HG03565 (cell line): ENCODE data around the gene BSPH1.
"Not testable (repeated sequence)": the region's sequence is repeated elsewhere in the genome, so short reads cannot be mapped to it uniquely, and the experiment has no call there.

Experiments
- ATAC-seq: cut with Tn5 transposase; IDR thresholded peaks from one replicate; pipeline ENCODE4 v1.9.1; 2021; ENCODE audit warnings: mild to moderate bottlenecking, moderate library complexity; ENCODE audit not compliant: unreplicated experiment

Gene BSPH1

GRCh38 chr19:47928581-47928980 is 63.4 kb downstream of the BSPH1 start:
- ATAC-seq = not testable (repeated sequence)

GRCh38 chr19:47920107-47920506 is 71.9 kb downstream of the BSPH1 start:
- not testable (repeated sequence) for ATAC-seq
